Right lobe of liver (tissue), 4 donors: Measurements from ENCODE around the gene THADA.

Experiments
- POLR2A ChIP-seq: fragments of 450-650 bp; IDR thresholded peaks from one replicate; pipeline ENCODE4 v1.6.1; 2017; ENCODE audit warnings: antibody characterized with exemption, mild to moderate bottlenecking
- TF ChIP-seq, protein P1 (sequence below), 4 donors: fragments of 200-600 bp in 3 of 4; fragments of 450-650 bp in 1 of 4; IDR thresholded peaks; one replicate each; pipeline versions ENCODE4 v1.5.1 to v1.8.0; 2016 to 2022; ENCODE audit warnings: antibody characterized with exemption in 4 of 4, mild to moderate bottlenecking in 2 of 4
- donor health status: DM: no; HTN: no; CAD: no.
- donor health status: DM: no; HTN: no; CAD: no.
- donor health status: DM: no; HTN: yes; CAD: no.

DNA sequence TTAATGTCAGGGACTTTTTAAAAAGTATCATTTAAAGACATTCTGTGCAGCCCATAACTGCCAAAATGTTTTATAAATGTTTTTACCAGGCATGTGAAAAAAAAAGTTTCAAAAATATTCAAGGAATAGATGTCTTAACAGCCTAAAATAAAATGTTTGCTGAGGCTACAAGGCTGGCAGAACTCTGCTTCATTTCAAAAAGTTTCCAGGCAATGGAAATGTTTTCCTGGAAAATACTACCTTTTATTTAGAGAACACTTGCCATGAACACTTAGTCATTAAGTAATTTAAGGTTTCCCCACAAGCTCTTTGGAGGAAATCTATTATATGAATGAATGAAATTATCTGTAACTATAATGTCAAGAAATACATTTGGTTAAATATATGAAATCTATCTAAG lies 68.8 kb downstream of the THADA start:
- TF ChIP-seq, protein P1, sequence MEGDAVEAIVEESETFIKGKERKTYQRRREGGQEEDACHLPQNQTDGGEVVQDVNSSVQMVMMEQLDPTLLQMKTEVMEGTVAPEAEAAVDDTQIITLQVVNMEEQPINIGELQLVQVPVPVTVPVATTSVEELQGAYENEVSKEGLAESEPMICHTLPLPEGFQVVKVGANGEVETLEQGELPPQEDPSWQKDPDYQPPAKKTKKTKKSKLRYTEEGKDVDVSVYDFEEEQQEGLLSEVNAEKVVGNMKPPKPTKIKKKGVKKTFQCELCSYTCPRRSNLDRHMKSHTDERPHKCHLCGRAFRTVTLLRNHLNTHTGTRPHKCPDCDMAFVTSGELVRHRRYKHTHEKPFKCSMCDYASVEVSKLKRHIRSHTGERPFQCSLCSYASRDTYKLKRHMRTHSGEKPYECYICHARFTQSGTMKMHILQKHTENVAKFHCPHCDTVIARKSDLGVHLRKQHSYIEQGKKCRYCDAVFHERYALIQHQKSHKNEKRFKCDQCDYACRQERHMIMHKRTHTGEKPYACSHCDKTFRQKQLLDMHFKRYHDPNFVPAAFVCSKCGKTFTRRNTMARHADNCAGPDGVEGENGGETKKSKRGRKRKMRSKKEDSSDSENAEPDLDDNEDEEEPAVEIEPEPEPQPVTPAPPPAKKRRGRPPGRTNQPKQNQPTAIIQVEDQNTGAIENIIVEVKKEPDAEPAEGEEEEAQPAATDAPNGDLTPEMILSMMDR (IDR thresholded peaks at IDR 0.05), result no peak
- TF ChIP-seq POLR2A, result no peak
